Left lung (tissue), 10 donors: Measurements from ENCODE around the gene FAM193A. TPM values are rescaled to one million over a fixed set of nuclear protein-coding genes. Genes with fewer than 3 reads are reported as not detected.

Experiments used
- ATAC-seq: fragments of 200-7000 bp; cut with Tn5 transposase; one replicate; pipeline ENCODE4 v1.9.1; 2020; ENCODE audit warnings: moderate library complexity
- DNase-seq, 4 donors: peaks; one replicate each; pipeline ENCODE4 v3.0.0-alpha.2; 2013 to 2020
- H3K27ac ChIP-seq, 2 donors: fragments of 200-600 bp; sonication (generic) in 1 of 2; one replicate each; pipeline versions ENCODE4 v1.5.0 to v1.8.0; 2020 to 2021
- H3K27me3 ChIP-seq, 2 donors: fragments of 200-600 bp; sonication (generic) in 1 of 2; one replicate each; pipeline versions ENCODE4 v1.5.0 to v1.8.0; 2020 to 2021
- H3K36me3 ChIP-seq, 2 donors: fragments of 200-600 bp; sonication (generic) in 1 of 2; one replicate each; pipeline versions ENCODE4 v1.5.0 to v1.8.0; 2020 to 2021
- H3K4me1 ChIP-seq, 2 donors: fragments of 200-600 bp; one replicate each; pipeline ENCODE4 v1.8.0; 2021
- H3K4me3 ChIP-seq, 2 donors: fragments of 200-600 bp; sonication (generic) in 1 of 2; one replicate each; pipeline versions ENCODE4 v1.5.0 to v1.8.0; 2020 to 2021; ENCODE audit warnings: mild to moderate bottlenecking in 1 of 2
- H3K9me3 ChIP-seq, 2 donors: fragments of 200-600 bp; sonication (generic) in 1 of 2; one replicate each; pipeline versions ENCODE4 v1.5.0 to v1.8.0; 2020 to 2021
- intact Hi-C, 2 donors: fragments of 100-400 bp; cut with DNase I; formaldehyde crosslinking; loops; one replicate each; pipeline versions ENCODE4 v1.11.2 to v1.14.2; 2022
- polyA plus RNA-seq, 6 donors: library from polyadenylated mRNA; unstranded; fragments of 120-200 nt; gene quantifications; one replicate each; pipeline ENCODE4 v1.2.1, GENCODE V29; 2013; ENCODE audit not compliant: insufficient read length in 6 of 6
- total RNA-seq, 2 donors: library from RNA; stranded (reverse); fragmentation: NEBNext Ultra II Directional; extraction: Animal tissue kit (Norgen Biotek cat#: 25700); gene quantifications; one replicate each; pipeline ENCODE4 v1.2.1, GENCODE V29; 2021
- TF ChIP-seq, protein P1 (sequence below), 2 donors: fragments of 200-600 bp; sonication (generic) in 1 of 2; IDR thresholded peaks; one replicate each; pipeline versions ENCODE4 v1.5.0 to v1.8.0; 2021; ENCODE audit warnings: antibody characterized with exemption in 2 of 2
- donor health status: DM: no; HTN: yes; CAD: no.
- donor health status: DM: no; HTN: no; CAD: no.

FAM193A gene
- total and polyA plus RNA-seq, 8 donors: 22.3 to 35.9 (median 30.6) TPM

DNA sequence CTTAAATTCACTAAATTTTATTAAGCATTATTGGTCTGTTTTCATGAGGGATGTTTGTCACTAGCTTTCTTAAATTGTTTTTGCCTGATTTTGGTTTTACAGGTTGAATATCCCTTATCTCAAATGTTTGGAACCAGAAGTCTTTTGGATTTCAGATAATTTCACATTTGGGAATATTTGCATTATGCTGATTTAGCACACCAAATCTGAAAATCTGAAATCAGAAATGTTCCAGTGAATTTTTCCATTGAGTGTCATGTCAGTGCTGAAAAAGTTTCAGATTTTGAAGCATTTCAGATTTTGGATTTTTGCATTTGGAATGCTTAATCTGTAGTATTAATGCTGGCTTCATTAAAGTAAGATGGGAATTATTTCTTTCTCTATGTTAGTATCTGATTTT is 14.7 kb downstream of the FAM193A start:
- Histone ChIP-seq H3K27ac (no peak overlapping the region), H3K36me3 (no peaks in the 10 kb centered on the region), H3K4me1 (peaks cover 0 to 8% of the 10 kb centered on the region in 2 donors), H3K27me3 (no peaks in the 10 kb centered on the region), H3K4me3 (no peak overlapping the region), H3K9me3 (no peaks in the 10 kb centered on the region)
- intact Hi-C loops: no loop called here
- no peak for DNase-seq
- TF ChIP-seq, protein P1, sequence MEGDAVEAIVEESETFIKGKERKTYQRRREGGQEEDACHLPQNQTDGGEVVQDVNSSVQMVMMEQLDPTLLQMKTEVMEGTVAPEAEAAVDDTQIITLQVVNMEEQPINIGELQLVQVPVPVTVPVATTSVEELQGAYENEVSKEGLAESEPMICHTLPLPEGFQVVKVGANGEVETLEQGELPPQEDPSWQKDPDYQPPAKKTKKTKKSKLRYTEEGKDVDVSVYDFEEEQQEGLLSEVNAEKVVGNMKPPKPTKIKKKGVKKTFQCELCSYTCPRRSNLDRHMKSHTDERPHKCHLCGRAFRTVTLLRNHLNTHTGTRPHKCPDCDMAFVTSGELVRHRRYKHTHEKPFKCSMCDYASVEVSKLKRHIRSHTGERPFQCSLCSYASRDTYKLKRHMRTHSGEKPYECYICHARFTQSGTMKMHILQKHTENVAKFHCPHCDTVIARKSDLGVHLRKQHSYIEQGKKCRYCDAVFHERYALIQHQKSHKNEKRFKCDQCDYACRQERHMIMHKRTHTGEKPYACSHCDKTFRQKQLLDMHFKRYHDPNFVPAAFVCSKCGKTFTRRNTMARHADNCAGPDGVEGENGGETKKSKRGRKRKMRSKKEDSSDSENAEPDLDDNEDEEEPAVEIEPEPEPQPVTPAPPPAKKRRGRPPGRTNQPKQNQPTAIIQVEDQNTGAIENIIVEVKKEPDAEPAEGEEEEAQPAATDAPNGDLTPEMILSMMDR (IDR thresholded peaks at IDR 0.05): no peak
- no peak for ATAC-seq

DNA sequence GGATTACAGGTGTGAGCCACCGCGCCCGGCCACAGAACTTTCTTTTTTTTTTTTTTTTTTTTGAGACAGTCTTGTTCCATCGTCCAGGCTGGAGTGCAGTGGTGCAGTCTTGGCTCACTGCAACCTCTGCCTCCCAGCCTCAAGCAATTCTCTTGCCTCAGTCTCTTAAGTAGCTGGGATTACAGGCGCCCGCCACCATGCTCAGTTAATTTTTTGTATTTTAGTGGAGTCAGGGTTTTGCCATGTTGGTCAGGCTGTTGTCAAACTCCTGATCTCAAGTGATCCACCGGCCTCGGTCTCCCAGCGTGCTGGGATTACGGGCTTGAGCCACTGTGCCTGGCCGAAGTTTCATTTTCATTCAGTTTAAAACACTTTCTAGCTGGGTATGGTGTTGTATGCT is 16.4 kb downstream of the FAM193A start:
- Histone ChIP-seq H3K27ac (no peak overlapping the region), H3K4me1 (peaks cover 0 to 15% of the 10 kb centered on the region in 2 donors), H3K9me3 (no peaks in the 10 kb centered on the region), H3K27me3 (no peaks in the 10 kb centered on the region), H3K36me3 (no peaks in the 10 kb centered on the region), H3K4me3 (no peak overlapping the region)
- TF ChIP-seq, protein P1 (IDR thresholded peaks at IDR 0.05): no peak
- ATAC-seq (no peak), DNase-seq (peak in 1 of 4 donors; percentile 26)
- intact Hi-C loops: no loop called here

DNA sequence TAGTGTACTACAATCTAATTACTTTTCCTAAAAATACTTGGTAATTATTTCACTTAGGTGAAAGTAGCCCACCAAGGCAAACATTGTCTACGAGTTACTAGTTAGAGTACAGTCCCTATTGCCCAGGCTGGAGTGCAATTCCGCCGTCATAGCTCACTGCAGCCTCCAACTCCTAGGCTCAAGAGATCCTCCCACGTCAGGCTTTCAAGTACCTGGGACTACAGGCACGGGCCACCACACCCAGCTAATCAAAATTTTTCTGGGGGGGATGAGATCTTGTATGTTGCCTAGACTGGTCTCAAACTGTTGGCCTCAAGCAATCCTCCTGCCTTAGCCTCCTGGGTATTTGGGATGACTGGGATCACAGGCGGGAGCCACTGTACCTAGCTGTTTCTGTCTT is 21.9 kb downstream of the FAM193A start:
- peaks cover 0 to 10% of the 10 kb centered on the region in 2 donors for H3K4me1 ChIP-seq
- intact Hi-C loops: no loop called here
- no peaks in the 10 kb centered on the region for H3K9me3 ChIP-seq
- no peak overlapping the region for H3K4me3 ChIP-seq
- ATAC-seq (peak; percentile 29), DNase-seq (peak in 1 of 4 donors; percentile 24)
- TF ChIP-seq, protein P1 (IDR thresholded peaks at IDR 0.05): no peak
- H3K36me3 ChIP-seq: peaks cover 0 to 14% of the 10 kb centered on the region in 2 donors
- no peaks in the 10 kb centered on the region for H3K27me3 ChIP-seq
- H3K27ac ChIP-seq: no peak overlapping the region

DNA sequence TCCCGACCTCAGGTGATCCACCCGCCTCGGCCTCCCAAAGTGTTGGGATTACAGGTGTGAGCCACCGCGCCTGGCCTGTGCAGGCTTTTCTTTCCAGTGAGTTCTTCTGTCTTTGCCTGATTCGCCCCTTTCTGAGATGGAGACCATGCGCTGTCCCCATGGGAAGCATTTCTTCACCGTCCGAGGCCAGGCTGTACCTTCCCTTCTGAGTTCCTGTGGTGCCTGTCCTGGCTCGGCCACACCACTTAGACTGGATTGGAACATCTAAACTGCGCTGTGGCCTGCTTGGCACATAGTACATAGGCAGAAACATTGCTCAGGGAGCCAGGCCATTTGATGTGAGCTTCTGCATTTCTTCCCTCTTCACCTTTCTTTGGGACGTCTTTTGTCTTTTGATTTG is 23.7 kb downstream of the FAM193A start:
- DNase-seq (no peak), ATAC-seq (no peak)
- peaks cover 0 to 7% of the 10 kb centered on the region in 2 donors for H3K4me1 ChIP-seq
- intact Hi-C loops: no loop called here
- no peaks in the 10 kb centered on the region for H3K9me3 ChIP-seq
- H3K36me3 ChIP-seq: peaks cover 0 to 18% of the 10 kb centered on the region in 2 donors
- no peak overlapping the region for H3K4me3 ChIP-seq
- TF ChIP-seq, protein P1 (IDR thresholded peaks at IDR 0.05): no peak
- no peak overlapping the region for H3K27ac ChIP-seq
- no peaks in the 10 kb centered on the region for H3K27me3 ChIP-seq

DNA sequence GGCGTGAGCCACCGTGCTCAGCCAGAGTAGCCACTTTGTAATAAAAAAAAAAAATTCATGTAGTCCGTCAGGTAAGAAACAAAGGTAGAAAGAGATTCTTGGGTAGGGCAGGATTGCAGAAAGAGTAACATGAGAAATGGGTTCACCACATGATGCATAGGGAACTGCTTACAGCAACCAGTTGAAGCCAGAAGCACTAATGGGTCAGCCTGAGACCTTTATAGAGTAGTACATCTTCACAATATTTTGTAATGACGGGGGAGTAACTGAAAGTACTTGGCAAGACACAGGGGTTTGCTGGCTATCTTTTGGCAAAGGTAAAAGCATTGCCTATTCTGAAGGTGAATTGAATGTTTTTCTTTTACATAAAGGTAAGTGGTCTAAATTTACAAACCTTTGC is 29.1 kb downstream of the FAM193A start:
- Histone ChIP-seq H3K4me3 (no peak overlapping the region), H3K4me1 (peaks cover 0 to 17% of the 10 kb centered on the region in 2 donors), H3K36me3 (peaks cover 0 to 30% of the 10 kb centered on the region in 2 donors), H3K27ac (no peak overlapping the region), H3K27me3 (no peaks in the 10 kb centered on the region), H3K9me3 (no peaks in the 10 kb centered on the region)
- no peak for DNase-seq
- ATAC-seq: no peak
- TF ChIP-seq, protein P1 (IDR thresholded peaks at IDR 0.05): no peak
- intact Hi-C loops: no loop called here
